ENCODE data around the gene WDR5.

WDR5 gene

GRCh38 chr9:134208310-134208841, 72.5 kb downstream of the WDR5 start:
- POLR2A ChIA-PET, result no interaction called here
- CTCF ChIA-PET, result interaction anchor here (0.6 kb wide), 1 partner anchor 36 kb away, joined by 3 read pairs; no protein-coding TSS in a partner anchor
- no peak for TF ChIP-seq ELF4 (IDR thresholded peaks at IDR 0.05)
- DNase-seq (ENCODE audit: extremely low spot score), result no peak

GRCh38 chr9:134208981-134209725, 73.3 kb downstream of the WDR5 start:
- ChIA-PET POLR2A (no interaction called here), CTCF (interaction anchor here (0.6 kb wide), 1 partner anchor 18 kb away, joined by 3 read pairs; no protein-coding TSS in a partner anchor)
- no peak for TF ChIP-seq L3MBTL2 (conservative IDR thresholded peaks at IDR 0.05)
- TF ChIP-seq BHLHE40 (IDR thresholded peaks at IDR 0.05; ENCODE audit: borderline replicate concordance), result no peak
- TF ChIP-seq FOXK2 (IDR thresholded peaks at IDR 0.05), result no peak
- no peak for TF ChIP-seq CTBP1 (IDR thresholded peaks at IDR 0.05; ENCODE audit: borderline replicate concordance)
- no peak for TF ChIP-seq PKNOX1 (IDR thresholded peaks at IDR 0.05)
- no peak for TF ChIP-seq LEF1 (IDR thresholded peaks at IDR 0.05; ENCODE audit: borderline replicate concordance)
- no peak for TF ChIP-seq HDGF (IDR thresholded peaks at IDR 0.05; ENCODE audit: borderline replicate concordance)
- TF ChIP-seq SUZ12 (IDR thresholded peaks at IDR 0.05), result no peak
- TF ChIP-seq FOXA1 (IDR thresholded peaks at IDR 0.05), result no peak
- no peak for DNase-seq (ENCODE audit: extremely low spot score)

Measured in HEK293T (cell line).